HepG2 (cell line): ENCODE results near the gene IGLON5. TPM values are rescaled to one million over a fixed set of nuclear protein-coding genes. Genes with fewer than 3 reads are reported as not detected.

Experiments
- CAMTA2 ChIP-seq: sonication (generic); formaldehyde crosslinking; IDR thresholded peaks from 2 replicates; pipeline ENCODE4 v1.4.0; 2020; ENCODE audit warnings: mild to moderate bottlenecking, missing genetic modification reagents, borderline replicate concordance
- HBP1 ChIP-seq: IDR thresholded peaks from 2 replicates; pipeline ENCODE4 v1.6.1; 2016; ENCODE audit warnings: low read depth, control low read depth
- HINFP ChIP-seq: sonication (generic); formaldehyde crosslinking; IDR thresholded peaks from 2 replicates; pipeline ENCODE4 v1.4.0; 2020; ENCODE audit warnings: low read depth, mild to moderate bottlenecking, missing genetic modification reagents
- HMGXB4 ChIP-seq, 2 experiments: sonication (generic) in 1 of 2; formaldehyde crosslinking in 1 of 2; IDR thresholded peaks; 2 replicates each; pipeline versions ENCODE4 v1.4.0 to v1.6.1; 2018 to 2020; ENCODE audit warnings: missing genetic modification reagents in 2 of 2, borderline replicate concordance in 1 of 2, low read depth in 1 of 2, mild to moderate bottlenecking in 1 of 2, missing biosample characterization in 1 of 2
- KDM2A ChIP-seq: sonication (generic); formaldehyde crosslinking; IDR thresholded peaks from 2 replicates; pipeline ENCODE4 v1.4.0; 2020; ENCODE audit warnings: low read depth, missing genetic modification reagents, borderline replicate concordance
- MYC ChIP-seq: sonication (generic); formaldehyde crosslinking; IDR thresholded peaks from 2 replicates; pipeline ENCODE4 v1.9.0; 2021; ENCODE audit warnings: missing genetic modification reagents, borderline replicate concordance
- PBX2 ChIP-seq: IDR thresholded peaks from 2 replicates; pipeline ENCODE4 v1.6.1; 2016; ENCODE audit warnings: control low read depth
- TAF1 ChIP-seq: sonication (generic); formaldehyde crosslinking; IDR thresholded peaks from 2 replicates; pipeline ENCODE4 v1.4.0; 2020; ENCODE audit warnings: missing genetic modification reagents
- TFDP2 ChIP-seq: sonication (generic); formaldehyde crosslinking; IDR thresholded peaks from 2 replicates; pipeline ENCODE4 v1.4.0; 2020; ENCODE audit warnings: missing genetic modification reagents
- YY1 ChIP-seq: IDR thresholded peaks from 2 replicates; pipeline ENCODE4 v1.6.1; 2011; ENCODE audit warnings: low read length, low read depth, moderate library complexity, mild to moderate bottlenecking; ENCODE audit not compliant: insufficient read depth, insufficient replicate concordance
- ZBTB8A ChIP-seq: sonication (generic); formaldehyde crosslinking; IDR thresholded peaks from 2 replicates; pipeline ENCODE4 v1.4.0; 2020; ENCODE audit warnings: mild to moderate bottlenecking, low read depth, missing genetic modification reagents, borderline replicate concordance
- ZKSCAN8 ChIP-seq: IDR thresholded peaks from 2 replicates; pipeline ENCODE4 v1.6.1; 2016; ENCODE audit warnings: borderline replicate concordance, missing genetic modification reagents, missing compliant biosample characterization
- ZNF124 ChIP-seq: sonication (generic); formaldehyde crosslinking; IDR thresholded peaks from 2 replicates; pipeline ENCODE4 v1.4.0; 2020; ENCODE audit warnings: missing genetic modification reagents
- ZNF34 ChIP-seq: sonication (generic); formaldehyde crosslinking; IDR thresholded peaks from 2 replicates; pipeline ENCODE4 v1.4.0; 2020; ENCODE audit warnings: mild to moderate bottlenecking, missing genetic modification reagents, borderline replicate concordance
- ZNF362 ChIP-seq: sonication (generic); formaldehyde crosslinking; IDR thresholded peaks from 2 replicates; pipeline ENCODE4 v1.4.0; 2020; ENCODE audit warnings: missing genetic modification reagents, mild to moderate bottlenecking, borderline replicate concordance
- ZNF414 ChIP-seq: sonication (generic); formaldehyde crosslinking; IDR thresholded peaks from 2 replicates; pipeline ENCODE4 v1.5.0; 2020; ENCODE audit warnings: missing genetic modification reagents
- ZSCAN21 ChIP-seq: sonication (generic); formaldehyde crosslinking; IDR thresholded peaks from 2 replicates; pipeline ENCODE4 v1.8.0; 2022; ENCODE audit warnings: mild to moderate bottlenecking, missing genetic modification reagents, moderate library complexity, borderline replicate concordance
- polyA plus RNA-seq, 8 experiments: library from polyadenylated mRNA; depleted of rRNA in 3 of 8; stranded (reverse) in 7 of 8; unstranded in 1 of 8; fragments of >200 nt; fragmentation: Illumina TruSeq in 4 of 8; extraction: Trizol in 4 of 8; gene quantifications; 2 replicates each; pipeline versions ENCODE4 v1.2.1 to v1.2.3, GENCODE V29; 2011 to 2016; ENCODE audit warnings: low read depth in 4 of 8, missing spikeins in 1 of 8, mixed read lengths in 1 of 8; ENCODE audit not compliant: insufficient read depth in 1 of 8
- total RNA-seq, 5 experiments: library from RNA; depleted of rRNA; stranded (reverse); fragments of >200 nt; fragmentation: Illumina TruSeq; extraction: Trizol; gene quantifications; 2 replicates each; pipeline ENCODE4 v1.2.3, GENCODE V29; 2016; ENCODE audit warnings: low read depth in 1 of 5

Gene IGLON5
- total and polyA plus RNA-seq, 2 of the 13 experiments (the other 11 are each of a cell fraction or from before 2014, with no cell fraction given), result 0.04 to 5.7 TPM

GRCh38 chr19:51339687-51340656, 28.5 kb downstream of the IGLON5 start (continued):
- TF ChIP-seq MYC (CRISPR knock-in tag), result 0 out of 2 replicates have a peak, but pooled peaks have one; percentile 10
- TF ChIP-seq ZNF34 (CRISPR knock-in tag), result no peak
- TF ChIP-seq PBX2 (CRISPR knock-in tag), result no peak; the same call in 1 of the 2 replicates
- TF ChIP-seq ZNF414, result no peak
- TF ChIP-seq YY1, result peak; percentile 13
- TF ChIP-seq TAF1 (CRISPR knock-in tag), result peak; percentile 42
- TF ChIP-seq KDM2A (CRISPR knock-in tag), result peak; percentile 40; the same call in 1 of the 2 replicates
- no peak for TF ChIP-seq ZKSCAN8
- TF ChIP-seq TFDP2 (CRISPR knock-in tag), result peak; percentile 40; the same call in 1 of the 2 replicates
- 0 out of 2 replicates have a peak, but pooled peaks have one; percentile 35 for TF ChIP-seq ZSCAN21 (CRISPR knock-in tag)
- peak; percentile 44; the same call in 1 of the 2 replicates for TF ChIP-seq HINFP (CRISPR knock-in tag)
- no peak for TF ChIP-seq ZNF362
- no peak for TF ChIP-seq CAMTA2 (CRISPR knock-in tag)
- no peak for TF ChIP-seq HBP1
- no peak for TF ChIP-seq ZNF124
- no peak for TF ChIP-seq ZBTB8A (CRISPR knock-in tag)
- 0 out of 4 replicates have a peak, but pooled peaks of 1 of the 2 experiments have one; percentile 17 for TF ChIP-seq HMGXB4 (CRISPR knock-in tag; IDR thresholded peaks at IDR 0.05; ENCODE audit: borderline replicate concordance in 1 of 2, low read depth in 1 of 2)
